Measurements from ENCODE around the gene TOX3.

Gene TOX3

GRCh38 chr16:52568495-52568894 lies 21.6 kb upstream of the TOX3 start:
- DNase-seq (ENCODE audit: extremely low spot score), result no peak
- ChIA-PET POLR2A (no interaction called here), CTCF (interaction anchor here (1.0 kb wide), 1 partner anchor 20 kb away, joined by 3 read pairs; no protein-coding TSS in a partner anchor)
- no peak for TF ChIP-seq NFRKB (IDR thresholded peaks at IDR 0.05)
- TF ChIP-seq FOXA1 (IDR thresholded peaks at IDR 0.05), result no peak
- no peak for TF ChIP-seq L3MBTL2 (conservative IDR thresholded peaks at IDR 0.05)
- TF ChIP-seq SP1 (IDR thresholded peaks at IDR 0.05), result no peak
- no peak for TF ChIP-seq FOXK2 (IDR thresholded peaks at IDR 0.05)
- no peak for TF ChIP-seq LEF1 (IDR thresholded peaks at IDR 0.05; ENCODE audit: borderline replicate concordance)
- TF ChIP-seq TARDBP (IDR thresholded peaks at IDR 0.05), result no peak
- TF ChIP-seq FOXM1 (IDR thresholded peaks at IDR 0.05; ENCODE audit: borderline replicate concordance), result no peak
- TF ChIP-seq CTBP1 (IDR thresholded peaks at IDR 0.05; ENCODE audit: borderline replicate concordance), result no peak
- TF ChIP-seq ELF4 (IDR thresholded peaks at IDR 0.05), result no peak

GRCh38 chr16:52567193-52567592 lies 20.2 kb upstream of the TOX3 start:
- ChIA-PET CTCF (no interaction called here), POLR2A (no interaction called here)
- TF ChIP-seq ELF4 (IDR thresholded peaks at IDR 0.05), result no peak
- TF ChIP-seq LEF1 (IDR thresholded peaks at IDR 0.05; ENCODE audit: borderline replicate concordance), result no peak
- TF ChIP-seq FOXA1 (IDR thresholded peaks at IDR 0.05), result no peak
- no peak for TF ChIP-seq NFRKB (IDR thresholded peaks at IDR 0.05)
- TF ChIP-seq BHLHE40 (IDR thresholded peaks at IDR 0.05; ENCODE audit: borderline replicate concordance), result no peak
- no peak for TF ChIP-seq ZNF384 (IDR thresholded peaks at IDR 0.05)
- no peak for TF ChIP-seq FOXK2 (IDR thresholded peaks at IDR 0.05)
- TF ChIP-seq HDGF (IDR thresholded peaks at IDR 0.05; ENCODE audit: borderline replicate concordance), result no peak
- TF ChIP-seq L3MBTL2 (conservative IDR thresholded peaks at IDR 0.05), result no peak
- TF ChIP-seq CTBP1 (IDR thresholded peaks at IDR 0.05; ENCODE audit: borderline replicate concordance), result no peak
- no peak for TF ChIP-seq SUZ12 (IDR thresholded peaks at IDR 0.05)
- TF ChIP-seq FOXM1 (IDR thresholded peaks at IDR 0.05; ENCODE audit: borderline replicate concordance), result no peak
- no peak for TF ChIP-seq TARDBP (IDR thresholded peaks at IDR 0.05)
- no peak for TF ChIP-seq SP1 (IDR thresholded peaks at IDR 0.05)
- TF ChIP-seq PKNOX1 (IDR thresholded peaks at IDR 0.05), result no peak
- no peak for DNase-seq (ENCODE audit: extremely low spot score)

GRCh38 chr16:52563767-52564611 lies 17.0 kb upstream of the TOX3 start:
- DNase-seq (ENCODE audit: extremely low spot score), result no peak
- ChIA-PET POLR2A (no interaction called here), CTCF (no interaction called here)
- TF ChIP-seq SP1 (IDR thresholded peaks at IDR 0.05) (no peak), SUZ12 (IDR thresholded peaks at IDR 0.05) (no peak), NFRKB (IDR thresholded peaks at IDR 0.05) (no peak), FOXM1 (IDR thresholded peaks at IDR 0.05; ENCODE audit: borderline replicate concordance) (no peak), ZNF384 (IDR thresholded peaks at IDR 0.05) (no peak), CTBP1 (IDR thresholded peaks at IDR 0.05; ENCODE audit: borderline replicate concordance) (no peak), HDGF (IDR thresholded peaks at IDR 0.05; ENCODE audit: borderline replicate concordance) (no peak), L3MBTL2 (conservative IDR thresholded peaks at IDR 0.05) (no peak), FOXK2 (IDR thresholded peaks at IDR 0.05) (no peak), LEF1 (IDR thresholded peaks at IDR 0.05; ENCODE audit: borderline replicate concordance) (no peak), BHLHE40 (IDR thresholded peaks at IDR 0.05; ENCODE audit: borderline replicate concordance) (no peak), ELF4 (IDR thresholded peaks at IDR 0.05) (no peak), PKNOX1 (IDR thresholded peaks at IDR 0.05) (no peak), FOXA1 (IDR thresholded peaks at IDR 0.05) (no peak), ARNT (IDR thresholded peaks at IDR 0.05) (no peak), TARDBP (IDR thresholded peaks at IDR 0.05) (no peak)

GRCh38 chr16:52562770-52563169 lies 15.8 kb upstream of the TOX3 start:
- TF ChIP-seq HDGF (IDR thresholded peaks at IDR 0.05; ENCODE audit: borderline replicate concordance) (no peak), TARDBP (IDR thresholded peaks at IDR 0.05) (no peak)
- DNase-seq (ENCODE audit: extremely low spot score), result no peak
- POLR2A ChIA-PET, result no interaction called here
- CTCF ChIA-PET, result no interaction called here

- no peak for DNase-seq (ENCODE audit: extremely low spot score)
- TF ChIP-seq TARDBP (IDR thresholded peaks at IDR 0.05) (no peak), ARNT (IDR thresholded peaks at IDR 0.05) (no peak), PKNOX1 (IDR thresholded peaks at IDR 0.05) (no peak), CTBP1 (IDR thresholded peaks at IDR 0.05; ENCODE audit: borderline replicate concordance) (no peak)
- POLR2A ChIA-PET, result no interaction called here
- CTCF ChIA-PET, result no interaction called here
Observed at GRCh38 chr16:52561910-52562741, 15.2 kb upstream of the TOX3 start.

- no peak for TF ChIP-seq NFRKB (IDR thresholded peaks at IDR 0.05)
- no peak for TF ChIP-seq SP1 (IDR thresholded peaks at IDR 0.05)
- TF ChIP-seq TARDBP (IDR thresholded peaks at IDR 0.05), result no peak
- no peak for TF ChIP-seq HDGF (IDR thresholded peaks at IDR 0.05; ENCODE audit: borderline replicate concordance)
- no peak for TF ChIP-seq ELF4 (IDR thresholded peaks at IDR 0.05)
- TF ChIP-seq CTBP1 (IDR thresholded peaks at IDR 0.05; ENCODE audit: borderline replicate concordance), result no peak
- no peak for TF ChIP-seq LEF1 (IDR thresholded peaks at IDR 0.05; ENCODE audit: borderline replicate concordance)
- no peak for TF ChIP-seq L3MBTL2 (conservative IDR thresholded peaks at IDR 0.05)
- TF ChIP-seq FOXK2 (IDR thresholded peaks at IDR 0.05), result no peak
- no peak for TF ChIP-seq SUZ12 (IDR thresholded peaks at IDR 0.05)
- TF ChIP-seq FOXM1 (IDR thresholded peaks at IDR 0.05; ENCODE audit: borderline replicate concordance), result no peak
- TF ChIP-seq FOXA1 (IDR thresholded peaks at IDR 0.05), result no peak
- TF ChIP-seq BHLHE40 (IDR thresholded peaks at IDR 0.05; ENCODE audit: borderline replicate concordance), result no peak
- POLR2A ChIA-PET, result interaction anchor here (0.6 kb wide), 1 partner anchor 43 kb away, joined by 4 read pairs; no protein-coding TSS in a partner anchor
- no peak for DNase-seq (ENCODE audit: extremely low spot score)
- CTCF ChIA-PET, result no interaction called here
Observed at GRCh38 chr16:52558448-52558847, 11.5 kb upstream of the TOX3 start.

Data from HEK293T (cell line).